H1 (cell line): ENCODE data around the gene CDR2. TPM values are rescaled to one million over a fixed set of nuclear protein-coding genes. Genes with fewer than 3 reads are reported as not detected.

ENCODE experiments used
- CTCF ChIA-PET: fragments of 300-600 bp; sonication (Branson Sonifier 250); formaldehyde crosslinking; loops from one replicate; lab custom pipeline; 2021; ENCODE audit not compliant: partially characterized antibody; lab: Charles Lee
- POLR2A ChIA-PET: fragments of 300-600 bp; sonication (Branson Sonifier 250); formaldehyde crosslinking; loops from one replicate; lab custom pipeline; 2021; ENCODE audit warnings: inconsistent platforms; ENCODE audit not compliant: partially characterized antibody; lab: Charles Lee
- DNase-seq, 2 experiments: peaks; one replicate each; pipeline versions ENCODE4 v3.0.0 to v3.0.0-alpha.2; 2010 to 2022; ENCODE audit warnings: low spot score in 2 of 2, low read depth in 1 of 2, mixed read lengths in 1 of 2
- FAIRE-seq: peaks from 2 replicates; lab custom pipeline; 2011; peaks lifted over from hg19 to GRCh38; lab: Jason Lieb, UNC
- H2AFZ ChIP-seq: 2 replicates; pipeline ENCODE4 v1.8.1; 2012; ENCODE audit warnings: low read length, inconsistent platforms
- H2AK5ac ChIP-seq: 2 replicates; pipeline ENCODE4 v1.6.1; 2013; ENCODE audit warnings: low read depth, low read length
- H2BK120ac ChIP-seq: replicated peaks from 2 replicates; pipeline ENCODE3; 2013; ENCODE audit warnings: low read depth, low read length, inconsistent platforms
- H2BK12ac ChIP-seq: 2 replicates; pipeline ENCODE4 v1.6.1; 2013; ENCODE audit warnings: low read depth, low read length
- H2BK15ac ChIP-seq: 2 replicates; pipeline ENCODE4 v1.6.1; 2013; ENCODE audit warnings: low read length
- H2BK20ac ChIP-seq: 2 replicates; pipeline ENCODE4 v1.6.1; 2013; ENCODE audit warnings: low read length
- H2BK5ac ChIP-seq: 2 replicates; pipeline ENCODE4 v1.6.1; 2013; ENCODE audit warnings: low read depth, low read length
- H3K14ac ChIP-seq: 2 replicates; pipeline ENCODE4 v1.6.1; 2013; ENCODE audit warnings: inconsistent platforms; ENCODE audit not compliant: insufficient read length
- H3K18ac ChIP-seq: 2 replicates; pipeline ENCODE4 v1.6.1; 2013; ENCODE audit warnings: low read length; ENCODE audit errors: extremely low read depth
- H3K23ac ChIP-seq: 2 replicates; pipeline ENCODE4 v1.6.1; 2013; ENCODE audit warnings: inconsistent platforms; ENCODE audit not compliant: insufficient read length
- H3K23me2 ChIP-seq: 2 replicates; pipeline ENCODE4 v1.6.1; 2013; ENCODE audit warnings: low read depth, low read length
- H3K27ac ChIP-seq: 2 replicates; pipeline ENCODE4 v1.6.1; 2011; ENCODE audit warnings: low read depth, low read length, inconsistent platforms
- H3K27me3 ChIP-seq, 4 experiments: replicated peaks in 1 of 4; 1 replicate in 1 of 4; 2 replicates in 3 of 4; pipeline versions ENCODE4 v1.6.1 to v1.8.1; 2011 to 2013; ENCODE audit warnings: low read length in 3 of 4, mild to moderate bottlenecking in 3 of 4, inconsistent platforms in 2 of 4, mixed read lengths in 2 of 4, moderate library complexity in 1 of 4; ENCODE audit not compliant: control insufficient read depth in 3 of 4, insufficient read depth in 3 of 4; ENCODE audit errors: extremely low read depth in 1 of 4
- H3K36me3 ChIP-seq, 4 experiments: 2 replicates each; pipeline versions ENCODE4 v1.6.1 to v1.8.1; 2011 to 2013; ENCODE audit warnings: mild to moderate bottlenecking in 4 of 4, low read length in 3 of 4, moderate library complexity in 2 of 4, control low read depth in 1 of 4, inconsistent platforms in 1 of 4; ENCODE audit not compliant: insufficient read depth in 4 of 4, control insufficient read depth in 2 of 4
- H3K4ac ChIP-seq: replicated peaks from 2 replicates; pipeline ENCODE3; 2013; ENCODE audit warnings: low read length, low read depth, mixed read lengths, inconsistent platforms; ENCODE audit not compliant: insufficient read length
- H3K4me1 ChIP-seq, 4 experiments: replicated peaks in 1 of 4; 1 replicate in 1 of 4; 2 replicates in 3 of 4; pipeline versions ENCODE4 v1.6.1 to v1.8.1; 2011 to 2013; ENCODE audit warnings: low read length in 3 of 4, inconsistent platforms in 2 of 4, mixed read lengths in 1 of 4; ENCODE audit not compliant: insufficient read depth in 4 of 4, control insufficient read depth in 3 of 4
- H3K4me2 ChIP-seq, 2 experiments: 2 replicates each; pipeline versions ENCODE4 v1.6.1 to v1.8.1; 2011 to 2013; ENCODE audit warnings: low read depth in 2 of 2, low read length in 2 of 2, control low read depth in 1 of 2, inconsistent platforms in 1 of 2, mild to moderate bottlenecking in 1 of 2; ENCODE audit not compliant: insufficient read depth in 1 of 2
- H3K4me3 ChIP-seq, 4 experiments: fragments of 200-600, 300-600 bp in 1 of 4; sonication (generic), shearing (Covaris generic), sonication (Bioruptor Twin) in 1 of 4; 2 replicates each; pipeline versions ENCODE4 v1.5.1 to v1.8.1; 2011 to 2016; ENCODE audit warnings: low read length in 4 of 4, low read depth in 3 of 4, control low read depth in 2 of 4, inconsistent platforms in 2 of 4, mild to moderate bottlenecking in 2 of 4, mixed read lengths in 1 of 4, moderate library complexity in 1 of 4; ENCODE audit not compliant: insufficient read depth in 2 of 4; ENCODE audit errors: extremely low read depth in 1 of 4
- H3K56ac ChIP-seq: replicated peaks from 2 replicates; pipeline ENCODE3; 2013; ENCODE audit warnings: low read depth, mild to moderate bottlenecking, mixed read lengths, low read length, inconsistent platforms; ENCODE audit not compliant: insufficient read length
- H3K79me1 ChIP-seq: 2 replicates; pipeline ENCODE4 v1.6.1; 2013; ENCODE audit warnings: low read depth, low read length, control low read depth
- H3K79me2 ChIP-seq, 2 experiments: 2 replicates each; pipeline versions ENCODE4 v1.6.1 to v1.8.1; 2012 to 2013; ENCODE audit warnings: low read length in 2 of 2, mild to moderate bottlenecking in 2 of 2, inconsistent platforms in 1 of 2; ENCODE audit not compliant: insufficient read depth in 2 of 2, control insufficient read depth in 1 of 2
- H3K9ac ChIP-seq, 4 experiments: replicated peaks in 1 of 4; 1 replicate in 1 of 4; 2 replicates in 3 of 4; pipeline versions ENCODE4 v1.6.1 to v1.8.1; 2011 to 2013; ENCODE audit warnings: low read depth in 3 of 4, low read length in 3 of 4, control low read depth in 2 of 4, mild to moderate bottlenecking in 2 of 4, moderate library complexity in 2 of 4, inconsistent platforms in 1 of 4; ENCODE audit errors: extremely low read depth in 1 of 4
- H3K9me3 ChIP-seq, 2 experiments: 2 replicates each; pipeline versions ENCODE4 v1.6.1 to v1.8.1; 2012 to 2013; ENCODE audit warnings: mild to moderate bottlenecking in 2 of 2, moderate library complexity in 2 of 2, control low read depth in 1 of 2, inconsistent platforms in 1 of 2, low read depth in 1 of 2, low read length in 1 of 2, mixed read lengths in 1 of 2; ENCODE audit not compliant: insufficient read depth in 2 of 2
- H4K20me1 ChIP-seq, 2 experiments: replicated peaks in 1 of 2; 2 replicates each; pipeline versions ENCODE3 to v1.8.1; 2011 to 2013; ENCODE audit warnings: inconsistent platforms in 2 of 2, low read length in 2 of 2, mild to moderate bottlenecking in 1 of 2; ENCODE audit not compliant: insufficient read depth in 2 of 2, control insufficient read depth in 1 of 2
- H4K5ac ChIP-seq: 2 replicates; pipeline ENCODE4 v1.6.1; 2013; ENCODE audit warnings: low read length, low read depth, mixed read lengths, inconsistent platforms; ENCODE audit not compliant: insufficient read length
- H4K8ac ChIP-seq: 2 replicates; pipeline ENCODE4 v1.8.0; 2013; ENCODE audit warnings: mild to moderate bottlenecking, moderate library complexity, low read length, inconsistent platforms; ENCODE audit not compliant: insufficient read depth; ENCODE audit errors: extremely low read depth
- H4K91ac ChIP-seq: replicated peaks from 2 replicates; pipeline ENCODE3; 2013; ENCODE audit warnings: low read length, mixed read lengths, inconsistent platforms; ENCODE audit not compliant: insufficient read length
- CBX5 ChIP-seq: fragments of 300-800, 300-1000 bp; sonication (generic); IDR thresholded peaks from 2 replicates; pipeline ENCODE4 v1.7.1; 2016; ENCODE audit warnings: antibody characterized with exemption, low read length, low read depth
- WGBS, 2 experiments: shearing (Covaris generic) in 1 of 2; methylation state at CpG; one replicate each; pipeline versions ENCODE4 v1.1.6 to v1.1.7; 2013 to 2015; ENCODE audit warnings: low lambda C conversion rate in 2 of 2, mixed read lengths in 2 of 2, inconsistent platforms in 1 of 2, low coverage in 1 of 2, missing lambda C conversion rate in 1 of 2; ENCODE audit not compliant: insufficient replicate concordance in 2 of 2, insufficient coverage in 1 of 2, insufficient read length in 1 of 2; ENCODE audit errors: extremely low coverage in 1 of 2, missing lambda C conversion rate in 1 of 2; 5-methylcytosine and 5-hydroxymethylcytosine counted together
- polyA plus RNA-seq, 7 experiments: library from polyadenylated mRNA; depleted of rRNA in 3 of 7; stranded (reverse) in 5 of 7; unstranded in 2 of 7; fragments of >200 nt in 5 of 7; fragments of 200-250 nt in 2 of 7; gene quantifications; 1 replicate in 5 of 7; 2 replicates in 1 of 7; 4 replicates in 1 of 7; pipeline versions ENCODE4 v1.2.1 to v1.2.3, GENCODE V29; 2011 to 2013; ENCODE audit warnings: missing spikeins in 2 of 7, mixed read lengths in 2 of 7
- total RNA-seq: library from RNA; stranded (reverse); fragmentation: NEBNext Ultra II Directional; extraction: Animal tissue kit (Norgen Biotek cat#: 25700); gene quantifications from 2 replicates; pipeline ENCODE4 v1.2.1, GENCODE V29; 2021

The CDR2 gene
- total and polyA plus RNA-seq, 2 of the 8 experiments (the other 6 are each of a cell fraction or from before 2014, with no cell fraction given), result 16.3 to 34.9 TPM

DNA sequence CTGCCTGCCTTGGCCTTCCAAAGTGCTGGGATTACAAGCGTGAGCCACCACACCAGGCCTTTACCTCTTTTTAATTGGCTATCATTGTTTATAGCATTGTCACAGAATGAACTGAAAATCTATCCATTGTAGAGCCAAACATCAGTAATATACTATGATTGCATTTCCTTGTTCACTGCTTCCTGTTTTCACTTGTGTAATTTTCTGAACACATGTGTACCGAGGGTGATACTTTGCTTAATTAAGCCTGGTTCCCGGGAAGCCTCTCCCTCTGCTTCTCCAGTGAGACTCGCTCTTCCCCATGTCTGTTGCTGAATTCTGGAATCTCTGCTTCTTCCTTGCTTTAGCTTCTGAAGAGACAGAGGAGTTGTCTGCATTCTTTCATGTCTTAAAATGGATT is 44.1 kb downstream of the CDR2 start:
- no peak overlapping the region for H3K18ac ChIP-seq
- no peak overlapping the region for H2BK5ac ChIP-seq
- 0 out of 2 replicates have a peak, but pooled peaks cover 5% of the 10 kb centered on the region for H3K79me1 ChIP-seq
- H4K5ac ChIP-seq, result no peak overlapping the region
- FAIRE-seq, result no peak
- no peak overlapping the region for H2BK120ac ChIP-seq
- no peak overlapping the region for H4K91ac ChIP-seq
- no peaks in the 10 kb centered on the region for H3K9me3 ChIP-seq
- no peak overlapping the region for H4K8ac ChIP-seq
- no peaks in the 10 kb centered on the region for H3K23me2 ChIP-seq
- DNase-seq, result no peak
- no peak overlapping the region for H2AFZ ChIP-seq
- H3K23ac ChIP-seq, result no peak overlapping the region
- TF ChIP-seq CBX5, result no peak
- no peaks in the 10 kb centered on the region for H3K4me1 ChIP-seq
- WGBS, 2 experiments, result 90% methylated on average over 4 of the region's 4 CpGs; no CpG with 5 or more reads in 1 of the 2 experiments
- peaks cover 0 to 12% of the 10 kb centered on the region in 2 experiments for H4K20me1 ChIP-seq
- no peak overlapping the region for H2BK12ac ChIP-seq
- no peak overlapping the region for H3K27ac ChIP-seq
- no peak overlapping the region for H3K4me2 ChIP-seq
- H2BK20ac ChIP-seq, result no peak overlapping the region
- no peak overlapping the region for H3K4me3 ChIP-seq
- ChIA-PET CTCF (interaction anchor here (0.5 to 2.8 kb wide), 4 partner anchors 10 to 75 kb away, joined by 3 to 21 read pairs (median 4); no protein-coding TSS in a partner anchor), POLR2A (interaction anchor here (0.6 to 1.3 kb wide), 3 partner anchors 9 to 299 kb away, joined by 5 to 8 read pairs (median 6); no protein-coding TSS in a partner anchor)
- no peak overlapping the region for H3K9ac ChIP-seq
- no peak overlapping the region for H2BK15ac ChIP-seq
- no peak overlapping the region for H2AK5ac ChIP-seq
- H3K56ac ChIP-seq, result no peak overlapping the region
- no peak overlapping the region for H3K4ac ChIP-seq
- no peaks in the 10 kb centered on the region for H3K27me3 ChIP-seq
- peaks cover 18 to 73% (median 57%) of the 10 kb centered on the region in 4 experiments for H3K36me3 ChIP-seq
- no peak overlapping the region for H3K14ac ChIP-seq
- H3K79me2 ChIP-seq, result no peaks in the 10 kb centered on the region
